Activated gamma-delta T cell (primary cell): ENCODE results near the gene GLDC.
"Not testable (repeated sequence)": the region's sequence is repeated elsewhere in the genome, so short reads cannot be mapped to it uniquely, and the experiment has no call there.

Experiments used
- DNase-seq: peaks from one replicate; lab custom pipeline; 2025; lab: John Stamatoyannopoulos, UW

GLDC gene

GRCh38 chr9:6565312-6565711, 80.2 kb downstream of the GLDC start:
- no peak for DNase-seq

GRCh38 chr9:6564868-6565267, 80.7 kb downstream of the GLDC start:
- DNase-seq = no peak

- no peak for DNase-seq
Observed at GRCh38 chr9:6564360-6564759, 81.2 kb downstream of the GLDC start.

- DNase-seq = no peak
Observed at GRCh38 chr9:6562871-6563430, 82.6 kb downstream of the GLDC start.

- DNase-seq = no peak
Observed at GRCh38 chr9:6562201-6562600, 83.3 kb downstream of the GLDC start.

GRCh38 chr9:6557883-6558616, 87.5 kb downstream of the GLDC start:
- DNase-seq = no peak

- DNase-seq = no peak
Observed at GRCh38 chr9:6553866-6554265, 91.7 kb downstream of the GLDC start.

GRCh38 chr9:6552498-6553121, 92.9 kb downstream of the GLDC start:
- no peak for DNase-seq

GRCh38 chr9:6552033-6552432, 93.5 kb downstream of the GLDC start:
- DNase-seq = no peak

GRCh38 chr9:6551136-6551535, 94.4 kb downstream of the GLDC start:
- no peak for DNase-seq

GRCh38 chr9:6549106-6549800, 96.3 kb downstream of the GLDC start:
- DNase-seq = no peak

- DNase-seq = no peak
Observed at GRCh38 chr9:6545017-6545691, 100.4 kb downstream of the GLDC start.

- no peak for DNase-seq
Observed at GRCh38 chr9:6543204-6543603, 102.3 kb downstream of the GLDC start.

- not testable (repeated sequence) for DNase-seq
Observed at GRCh38 chr9:6542617-6543016, 102.9 kb downstream of the GLDC start.

- DNase-seq = no peak
Observed at GRCh38 chr9:6538666-6539071, 106.9 kb downstream of the GLDC start.

GRCh38 chr9:6535594-6535993, 109.9 kb downstream of the GLDC start:
- DNase-seq = no peak

GRCh38 chr9:6525326-6526045, 120.0 kb downstream of the GLDC start:
- DNase-seq = no peak

- no peak for DNase-seq
Observed at GRCh38 chr9:6522263-6522662, 123.3 kb downstream of the GLDC start.

- no peak for DNase-seq
Observed at GRCh38 chr9:6512085-6512657, 133.4 kb downstream of the GLDC start.

- no peak for DNase-seq
Observed at GRCh38 chr9:6506571-6506970, 139.0 kb downstream of the GLDC start.

GRCh38 chr9:6502399-6502798, 143.1 kb downstream of the GLDC start:
- DNase-seq = no peak
